Measurements from ENCODE around the gene DRAXIN.
A peak's percentile ranks its signal among the peaks of the same experiment; 100 is the strongest.
"Not testable (repeated sequence)": the region's sequence is repeated elsewhere in the genome, so short reads cannot be mapped to it uniquely, and the experiment has no call there.

Gene DRAXIN, protein sequence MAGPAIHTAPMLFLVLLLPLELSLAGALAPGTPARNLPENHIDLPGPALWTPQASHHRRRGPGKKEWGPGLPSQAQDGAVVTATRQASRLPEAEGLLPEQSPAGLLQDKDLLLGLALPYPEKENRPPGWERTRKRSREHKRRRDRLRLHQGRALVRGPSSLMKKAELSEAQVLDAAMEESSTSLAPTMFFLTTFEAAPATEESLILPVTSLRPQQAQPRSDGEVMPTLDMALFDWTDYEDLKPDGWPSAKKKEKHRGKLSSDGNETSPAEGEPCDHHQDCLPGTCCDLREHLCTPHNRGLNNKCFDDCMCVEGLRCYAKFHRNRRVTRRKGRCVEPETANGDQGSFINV

DNA sequence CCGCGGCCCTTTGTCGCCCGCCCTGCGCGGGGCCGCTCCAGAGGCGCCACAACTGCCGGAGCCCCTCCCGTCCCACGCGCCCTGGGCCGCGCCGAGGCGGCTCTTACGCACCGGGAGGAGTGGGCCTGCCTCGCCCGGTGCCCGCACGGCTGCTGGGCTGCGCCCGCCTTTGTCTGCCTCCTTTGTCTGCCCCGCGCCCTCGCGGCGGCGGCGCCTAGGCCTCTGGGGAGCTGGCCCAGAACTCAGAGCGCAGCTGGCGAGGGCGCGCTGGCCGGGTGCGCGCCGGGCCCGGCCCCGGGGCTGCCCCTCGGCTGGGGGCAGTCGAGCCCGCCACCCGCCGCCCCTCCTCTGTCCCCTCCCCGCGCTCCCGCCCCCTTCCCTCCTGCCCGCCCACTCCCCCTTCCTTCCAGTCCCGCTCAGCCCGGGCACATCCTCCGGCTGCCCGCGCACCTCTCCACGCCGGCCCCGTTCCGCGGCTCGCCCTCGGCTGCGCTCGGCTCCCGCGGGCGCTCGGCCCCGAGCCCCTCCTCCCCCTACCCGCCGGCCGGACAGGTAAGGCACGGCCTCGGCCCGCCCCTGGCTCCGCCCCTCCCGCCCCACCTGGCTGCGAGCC is at the start of gene DRAXIN:
Gene DRAXIN, plus strand, starts transcription at position 409 of the 613 bp plus-strand sequence. CDS start 14,549 bp downstream, outside the sequence.
- H3K9me3 ChIP-seq (ENCODE audit: control insufficient read depth in 1 of 2, low read length in 2 of 2) = no peaks in the 10 kb centered on the region
- H3K36me3 ChIP-seq (ENCODE audit: control insufficient read depth in 1 of 2, insufficient read depth in 2 of 2, low read length in 2 of 2) = no peaks in the 10 kb centered on the region
- H3K27me3 ChIP-seq (ENCODE audit: low read depth, low read length) = peaks cover 43% of the 10 kb centered on the region
- H3K4me1 ChIP-seq (ENCODE audit: control insufficient read depth in 1 of 2, insufficient read depth in 2 of 2, low read length in 2 of 2) = peaks cover 0 to 18% of the 10 kb centered on the region in 2 donors
- H3K4me3 ChIP-seq (ENCODE audit: low read depth in 1 of 2, low read length in 2 of 2) = peak within 1 kb of the TSS in 1 of 2 donors; percentile 52
- H3K27ac ChIP-seq (ENCODE audit: low read length) = no peak within 1 kb of the TSS

- Histone ChIP-seq H3K27ac (ENCODE audit: low read length) (no peak overlapping the region), H3K27me3 (ENCODE audit: low read depth, low read length) (no peaks in the 10 kb centered on the region), H3K9me3 (ENCODE audit: control insufficient read depth in 1 of 2, low read length in 2 of 2) (no peaks in the 10 kb centered on the region), H3K4me1 (ENCODE audit: control insufficient read depth in 1 of 2, insufficient read depth in 2 of 2, low read length in 2 of 2) (no peaks in the 10 kb centered on the region), H3K36me3 (ENCODE audit: control insufficient read depth in 1 of 2, insufficient read depth in 2 of 2, low read length in 2 of 2) (no peaks in the 10 kb centered on the region), H3K4me3 (ENCODE audit: low read depth in 1 of 2, low read length in 2 of 2) (no peak overlapping the region)
These were observed 49.7 kb upstream of the DRAXIN start for GRCh38 chr1:11641776-11642305.

DNA sequence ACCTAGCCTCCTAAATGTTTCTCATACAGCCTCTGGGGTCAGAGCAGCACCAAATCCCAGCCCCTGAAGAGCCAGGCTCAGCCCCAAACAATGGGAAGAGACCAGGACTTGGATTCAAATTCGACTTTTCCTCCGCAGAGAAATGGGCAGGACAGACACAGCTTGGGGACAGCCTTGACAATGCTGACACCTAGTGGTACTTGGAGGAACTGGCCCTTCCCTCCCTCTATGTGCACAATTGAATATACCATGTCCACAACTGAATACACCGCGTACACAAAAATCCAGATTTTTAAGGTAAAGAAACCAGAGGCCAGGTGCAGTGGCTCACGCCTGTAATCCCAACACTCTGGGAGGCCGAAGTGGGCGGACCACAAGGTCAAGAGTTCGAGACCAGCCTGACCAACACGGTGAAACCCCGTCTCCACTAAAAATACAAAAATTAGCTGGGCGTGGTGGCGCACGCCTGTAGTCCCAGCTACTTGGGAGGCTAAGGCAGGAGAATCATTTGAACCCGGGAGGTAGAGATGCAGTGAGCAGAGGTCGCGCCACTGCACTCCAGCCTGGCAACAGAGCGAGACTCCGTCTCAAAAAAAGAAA is 49.0 kb upstream of the DRAXIN start:
- H3K27ac ChIP-seq (ENCODE audit: low read length); H3K27me3 ChIP-seq (ENCODE audit: low read depth, low read length); H3K4me3 ChIP-seq (ENCODE audit: low read depth in 1 of 2, low read length in 2 of 2); H3K4me1 ChIP-seq (ENCODE audit: control insufficient read depth in 1 of 2, insufficient read depth in 2 of 2, low read length in 2 of 2); H3K9me3 ChIP-seq (ENCODE audit: control insufficient read depth in 1 of 2, low read length in 2 of 2); H3K36me3 ChIP-seq (ENCODE audit: control insufficient read depth in 1 of 2, insufficient read depth in 2 of 2, low read length in 2 of 2): not testable (repeated sequence)

DNA sequence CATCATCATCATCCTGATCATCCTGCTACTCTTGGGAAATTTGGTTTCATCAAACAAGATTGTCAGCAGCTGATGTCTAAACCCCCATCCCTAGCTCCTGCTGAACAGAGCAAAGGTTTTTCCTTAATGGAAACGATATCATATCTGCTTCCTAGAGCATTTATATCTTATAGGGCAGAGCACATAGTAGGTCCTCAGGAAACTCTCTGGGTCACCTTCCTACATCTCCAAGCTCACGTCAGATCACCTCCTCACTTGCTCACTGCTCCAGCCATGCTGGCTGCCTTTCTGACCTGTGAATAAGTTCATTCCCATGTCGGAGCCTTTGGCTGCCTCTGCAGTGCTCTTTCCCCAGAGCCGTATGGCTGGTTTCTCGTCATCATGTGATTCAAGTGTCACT is 47.7 kb upstream of the DRAXIN start:
- Histone ChIP-seq H3K36me3 (ENCODE audit: control insufficient read depth in 1 of 2, insufficient read depth in 2 of 2, low read length in 2 of 2) (no peaks in the 10 kb centered on the region), H3K4me3 (ENCODE audit: low read depth in 1 of 2, low read length in 2 of 2) (no peak overlapping the region), H3K27ac (ENCODE audit: low read length) (no peak overlapping the region), H3K9me3 (ENCODE audit: control insufficient read depth in 1 of 2, low read length in 2 of 2) (no peaks in the 10 kb centered on the region), H3K27me3 (ENCODE audit: low read depth, low read length) (no peaks in the 10 kb centered on the region), H3K4me1 (ENCODE audit: control insufficient read depth in 1 of 2, insufficient read depth in 2 of 2, low read length in 2 of 2) (peaks cover 0 to 14% of the 10 kb centered on the region in 2 donors)

GRCh38 chr1:11645270-11645669 is 46.2 kb upstream of the DRAXIN start:
- no peaks in the 10 kb centered on the region for H3K9me3 ChIP-seq (ENCODE audit: control insufficient read depth in 1 of 2, low read length in 2 of 2)
- H3K27ac ChIP-seq (ENCODE audit: low read length) = no peak overlapping the region
- H3K27me3 ChIP-seq (ENCODE audit: low read depth, low read length) = peaks cover 6% of the 10 kb centered on the region
- H3K4me1 ChIP-seq (ENCODE audit: control insufficient read depth in 1 of 2, insufficient read depth in 2 of 2, low read length in 2 of 2) = peaks cover 0 to 23% of the 10 kb centered on the region in 2 donors
- H3K36me3 ChIP-seq (ENCODE audit: control insufficient read depth in 1 of 2, insufficient read depth in 2 of 2, low read length in 2 of 2) = no peaks in the 10 kb centered on the region
- H3K4me3 ChIP-seq (ENCODE audit: low read depth in 1 of 2, low read length in 2 of 2) = no peak overlapping the region

DNA sequence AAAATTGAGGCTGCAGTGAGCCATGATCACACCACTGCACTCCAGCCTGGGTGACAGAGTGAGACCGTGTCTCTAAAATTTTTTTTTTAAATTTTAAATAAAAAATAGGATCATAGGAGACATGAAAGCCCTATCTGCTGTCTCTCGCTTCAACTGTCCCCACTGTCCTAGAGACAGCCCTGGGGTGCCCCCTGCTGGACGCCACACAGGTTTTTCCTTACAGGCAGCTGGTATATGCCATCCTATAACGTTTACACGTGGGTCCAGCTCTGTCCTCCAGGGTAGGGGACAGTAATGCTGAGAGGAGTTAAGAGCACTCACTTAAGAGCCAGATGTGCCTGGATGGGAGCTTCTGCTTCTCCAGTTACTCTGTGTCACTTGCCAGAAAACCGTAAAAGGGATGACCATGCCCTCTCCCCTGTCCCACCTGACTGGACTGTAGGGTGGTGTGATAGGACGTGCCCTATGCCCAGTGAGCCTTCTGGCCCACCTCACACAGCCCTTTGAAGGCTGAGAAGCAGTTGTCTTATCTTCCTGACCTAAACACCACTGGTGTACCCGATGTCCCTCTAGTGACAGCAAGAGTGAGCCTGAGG is 45.7 kb upstream of the DRAXIN start:
- Histone ChIP-seq H3K4me1 (ENCODE audit: control insufficient read depth in 1 of 2, insufficient read depth in 2 of 2, low read length in 2 of 2) (peaks cover 0 to 28% of the 10 kb centered on the region in 2 donors), H3K9me3 (ENCODE audit: control insufficient read depth in 1 of 2, low read length in 2 of 2) (no peaks in the 10 kb centered on the region), H3K27ac (ENCODE audit: low read length) (no peak overlapping the region), H3K4me3 (ENCODE audit: low read depth in 1 of 2, low read length in 2 of 2) (no peak overlapping the region), H3K36me3 (ENCODE audit: control insufficient read depth in 1 of 2, insufficient read depth in 2 of 2, low read length in 2 of 2) (no peaks in the 10 kb centered on the region), H3K27me3 (ENCODE audit: low read depth, low read length) (peaks cover 6% of the 10 kb centered on the region)

GRCh38 chr1:11646317-11646716 is 45.2 kb upstream of the DRAXIN start:
- no peak overlapping the region for H3K4me3 ChIP-seq (ENCODE audit: low read depth in 1 of 2, low read length in 2 of 2)
- peaks cover 0 to 29% of the 10 kb centered on the region in 2 donors for H3K4me1 ChIP-seq (ENCODE audit: control insufficient read depth in 1 of 2, insufficient read depth in 2 of 2, low read length in 2 of 2)
- H3K36me3 ChIP-seq (ENCODE audit: control insufficient read depth in 1 of 2, insufficient read depth in 2 of 2, low read length in 2 of 2) = no peaks in the 10 kb centered on the region
- peaks cover 6% of the 10 kb centered on the region for H3K27me3 ChIP-seq (ENCODE audit: low read depth, low read length)
- H3K27ac ChIP-seq (ENCODE audit: low read length) = no peak overlapping the region
- H3K9me3 ChIP-seq (ENCODE audit: control insufficient read depth in 1 of 2, low read length in 2 of 2) = no peaks in the 10 kb centered on the region

- H3K9me3 ChIP-seq (ENCODE audit: control insufficient read depth in 1 of 2, low read length in 2 of 2) = no peaks in the 10 kb centered on the region
- peaks cover 6% of the 10 kb centered on the region for H3K27me3 ChIP-seq (ENCODE audit: low read depth, low read length)
- H3K4me1 ChIP-seq (ENCODE audit: control insufficient read depth in 1 of 2, insufficient read depth in 2 of 2, low read length in 2 of 2) = peaks cover 0 to 29% of the 10 kb centered on the region in 2 donors
- H3K4me3 ChIP-seq (ENCODE audit: low read depth in 1 of 2, low read length in 2 of 2) = no peak overlapping the region
- no peak overlapping the region for H3K27ac ChIP-seq (ENCODE audit: low read length)
- H3K36me3 ChIP-seq (ENCODE audit: control insufficient read depth in 1 of 2, insufficient read depth in 2 of 2, low read length in 2 of 2) = no peaks in the 10 kb centered on the region
These were observed 44.2 kb upstream of the DRAXIN start for GRCh38 chr1:11647333-11647732.

DNA sequence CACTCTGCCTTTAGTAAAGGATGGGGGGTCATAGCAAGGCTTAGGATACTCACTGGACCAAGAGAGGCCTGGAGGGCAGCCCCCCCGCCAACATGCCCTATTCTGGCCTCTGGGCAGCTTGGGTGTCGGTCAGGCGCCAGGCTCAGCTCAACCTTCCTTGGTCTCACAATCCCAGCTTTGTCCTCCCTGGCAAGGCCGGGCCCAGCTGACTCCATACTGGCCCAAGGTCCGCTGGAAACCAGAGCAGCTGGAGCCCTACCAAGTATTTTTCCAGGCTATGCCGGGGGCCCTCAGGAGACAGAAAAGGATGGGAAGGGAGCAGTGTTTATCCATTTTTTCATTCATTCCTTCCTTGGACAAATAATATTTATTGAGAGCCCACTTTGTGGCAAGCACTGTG is 43.5 kb upstream of the DRAXIN start:
- peaks cover 0 to 29% of the 10 kb centered on the region in 2 donors for H3K4me1 ChIP-seq (ENCODE audit: control insufficient read depth in 1 of 2, insufficient read depth in 2 of 2, low read length in 2 of 2)
- no peak overlapping the region for H3K27ac ChIP-seq (ENCODE audit: low read length)
- H3K4me3 ChIP-seq (ENCODE audit: low read depth in 1 of 2, low read length in 2 of 2) = no peak overlapping the region
- H3K27me3 ChIP-seq (ENCODE audit: low read depth, low read length) = peaks cover 6% of the 10 kb centered on the region
- no peaks in the 10 kb centered on the region for H3K36me3 ChIP-seq (ENCODE audit: control insufficient read depth in 1 of 2, insufficient read depth in 2 of 2, low read length in 2 of 2)
- no peaks in the 10 kb centered on the region for H3K9me3 ChIP-seq (ENCODE audit: control insufficient read depth in 1 of 2, low read length in 2 of 2)

GRCh38 chr1:11648732-11649158 is 42.8 kb upstream of the DRAXIN start:
- no peaks in the 10 kb centered on the region for H3K9me3 ChIP-seq (ENCODE audit: control insufficient read depth in 1 of 2, low read length in 2 of 2)
- H3K4me1 ChIP-seq (ENCODE audit: control insufficient read depth in 1 of 2, insufficient read depth in 2 of 2, low read length in 2 of 2) = peaks cover 0 to 29% of the 10 kb centered on the region in 2 donors
- peaks cover 6% of the 10 kb centered on the region for H3K27me3 ChIP-seq (ENCODE audit: low read depth, low read length)
- H3K36me3 ChIP-seq (ENCODE audit: control insufficient read depth in 1 of 2, insufficient read depth in 2 of 2, low read length in 2 of 2) = no peaks in the 10 kb centered on the region
- H3K4me3 ChIP-seq (ENCODE audit: low read depth in 1 of 2, low read length in 2 of 2) = no peak overlapping the region
- no peak overlapping the region for H3K27ac ChIP-seq (ENCODE audit: low read length)

DNA sequence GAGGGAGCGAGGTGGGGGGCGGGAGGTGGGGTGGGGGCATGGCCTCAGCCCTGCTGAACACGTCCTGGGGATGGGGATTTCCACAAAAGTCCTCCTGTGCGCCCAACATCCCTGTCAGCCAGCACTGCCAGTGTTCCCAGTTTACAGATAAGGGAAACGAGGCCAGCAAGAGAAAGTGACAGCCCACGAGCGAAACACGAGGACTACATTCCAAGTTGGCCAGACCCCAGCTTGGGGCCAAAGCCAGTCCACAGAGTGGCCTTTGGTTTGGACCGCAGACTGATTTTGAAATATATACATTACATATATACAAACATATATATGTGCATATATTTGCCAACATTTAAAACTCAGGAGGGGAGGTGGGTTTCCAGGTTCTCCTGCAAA is 42.3 kb upstream of the DRAXIN start:
- H3K9me3 ChIP-seq (ENCODE audit: control insufficient read depth in 1 of 2, low read length in 2 of 2) = no peaks in the 10 kb centered on the region
- H3K4me3 ChIP-seq (ENCODE audit: low read depth in 1 of 2, low read length in 2 of 2) = no peak overlapping the region
- no peaks in the 10 kb centered on the region for H3K36me3 ChIP-seq (ENCODE audit: control insufficient read depth in 1 of 2, insufficient read depth in 2 of 2, low read length in 2 of 2)
- H3K27me3 ChIP-seq (ENCODE audit: low read depth, low read length) = peaks cover 6% of the 10 kb centered on the region
- H3K4me1 ChIP-seq (ENCODE audit: control insufficient read depth in 1 of 2, insufficient read depth in 2 of 2, low read length in 2 of 2) = peaks cover 0 to 29% of the 10 kb centered on the region in 2 donors
- H3K27ac ChIP-seq (ENCODE audit: low read length) = no peak overlapping the region
